ENCODE measurements around the gene ALDH3B2.

Gene ALDH3B2

GRCh38 chr11:67636962-67637361 is 37.5 kb downstream of the ALDH3B2 start:
- H3K27me3 ChIP-seq (ENCODE audit: control insufficient read depth, low read length), result no peaks in the 10 kb centered on the region
- no peaks in the 10 kb centered on the region for H3K9me2 ChIP-seq (replicated peaks; ENCODE audit: control insufficient read depth, low read length)
- H3K4me1 ChIP-seq (ENCODE audit: control insufficient read depth, low read length), result peaks cover 9% of the 10 kb centered on the region; the same call in 1 of the 2 replicates
- no peak overlapping the region for H3K4me3 ChIP-seq (ENCODE audit: low read length)
- no peaks in the 10 kb centered on the region for H4K20me1 ChIP-seq (ENCODE audit: control insufficient read depth, insufficient read depth, low read depth, low read length)
- H3K79me2 ChIP-seq (ENCODE audit: control insufficient read depth, low read length), result no peaks in the 10 kb centered on the region
- no peaks in the 10 kb centered on the region for H3K9me3 ChIP-seq (ENCODE audit: control insufficient read depth, insufficient read depth, low read length)
- H3K4me2 ChIP-seq (ENCODE audit: low read length), result no peak overlapping the region
- no peak for TF ChIP-seq EZH2phosphoT487 (IDR thresholded peaks at IDR 0.05; ENCODE audit: borderline replicate concordance, low read length)
- TF ChIP-seq, protein P1, sequence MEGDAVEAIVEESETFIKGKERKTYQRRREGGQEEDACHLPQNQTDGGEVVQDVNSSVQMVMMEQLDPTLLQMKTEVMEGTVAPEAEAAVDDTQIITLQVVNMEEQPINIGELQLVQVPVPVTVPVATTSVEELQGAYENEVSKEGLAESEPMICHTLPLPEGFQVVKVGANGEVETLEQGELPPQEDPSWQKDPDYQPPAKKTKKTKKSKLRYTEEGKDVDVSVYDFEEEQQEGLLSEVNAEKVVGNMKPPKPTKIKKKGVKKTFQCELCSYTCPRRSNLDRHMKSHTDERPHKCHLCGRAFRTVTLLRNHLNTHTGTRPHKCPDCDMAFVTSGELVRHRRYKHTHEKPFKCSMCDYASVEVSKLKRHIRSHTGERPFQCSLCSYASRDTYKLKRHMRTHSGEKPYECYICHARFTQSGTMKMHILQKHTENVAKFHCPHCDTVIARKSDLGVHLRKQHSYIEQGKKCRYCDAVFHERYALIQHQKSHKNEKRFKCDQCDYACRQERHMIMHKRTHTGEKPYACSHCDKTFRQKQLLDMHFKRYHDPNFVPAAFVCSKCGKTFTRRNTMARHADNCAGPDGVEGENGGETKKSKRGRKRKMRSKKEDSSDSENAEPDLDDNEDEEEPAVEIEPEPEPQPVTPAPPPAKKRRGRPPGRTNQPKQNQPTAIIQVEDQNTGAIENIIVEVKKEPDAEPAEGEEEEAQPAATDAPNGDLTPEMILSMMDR (IDR thresholded peaks at IDR 0.05; ENCODE audit: low read depth, low read length, poor library complexity, severe bottlenecking), result no peak
- 0 out of 2 replicates have a peak, but pooled peaks cover 6% of the 10 kb centered on the region for H3F3A ChIP-seq (ENCODE audit: control insufficient read depth, insufficient read depth)
- H3K36me3 ChIP-seq (ENCODE audit: control insufficient read depth, low read length), result no peaks in the 10 kb centered on the region
- H3K27ac ChIP-seq (ENCODE audit: low read depth, low read length), result no peak overlapping the region

- H3K4me3 ChIP-seq (ENCODE audit: low read length), result no peak overlapping the region
These were observed 39.2 kb downstream of the ALDH3B2 start for GRCh38 chr11:67635231-67635521.

GRCh38 chr11:67634366-67635230 is 39.8 kb downstream of the ALDH3B2 start:
- Histone ChIP-seq H3K9me2 (replicated peaks; ENCODE audit: control insufficient read depth, low read length) (no peaks in the 10 kb centered on the region), H4K20me1 (ENCODE audit: control insufficient read depth, insufficient read depth, low read depth, low read length) (no peaks in the 10 kb centered on the region), H3K4me3 (ENCODE audit: low read length) (no peak overlapping the region), H3K4me2 (ENCODE audit: low read length) (no peak overlapping the region), H3F3A (ENCODE audit: control insufficient read depth, insufficient read depth) (0 out of 2 replicates have a peak, but pooled peaks cover 6% of the 10 kb centered on the region), H3K79me2 (ENCODE audit: control insufficient read depth, low read length) (no peaks in the 10 kb centered on the region), H3K9me3 (ENCODE audit: control insufficient read depth, insufficient read depth, low read length) (no peaks in the 10 kb centered on the region), H3K27ac (ENCODE audit: low read depth, low read length) (no peak overlapping the region), H3K36me3 (ENCODE audit: control insufficient read depth, low read length) (no peaks in the 10 kb centered on the region), H3K4me1 (ENCODE audit: control insufficient read depth, low read length) (peaks cover 15% of the 10 kb centered on the region), H3K27me3 (ENCODE audit: control insufficient read depth, low read length) (no peaks in the 10 kb centered on the region)
- no peak for TF ChIP-seq EZH2phosphoT487 (IDR thresholded peaks at IDR 0.05; ENCODE audit: borderline replicate concordance, low read length)
- TF ChIP-seq, protein P1 (IDR thresholded peaks at IDR 0.05; ENCODE audit: low read depth, low read length, poor library complexity, severe bottlenecking), result no peak

More at GRCh38 chr11:67635231-67635521, 39.2 kb downstream of the ALDH3B2 start:
- Histone ChIP-seq H3K4me2 (ENCODE audit: low read length) (no peak overlapping the region), H3F3A (ENCODE audit: control insufficient read depth, insufficient read depth) (0 out of 2 replicates have a peak, but pooled peaks cover 6% of the 10 kb centered on the region), H3K27ac (ENCODE audit: low read depth, low read length) (no peak overlapping the region), H3K9me2 (replicated peaks; ENCODE audit: control insufficient read depth, low read length) (no peaks in the 10 kb centered on the region), H3K79me2 (ENCODE audit: control insufficient read depth, low read length) (no peaks in the 10 kb centered on the region), H3K27me3 (ENCODE audit: control insufficient read depth, low read length) (no peaks in the 10 kb centered on the region), H3K4me1 (ENCODE audit: control insufficient read depth, low read length) (peaks cover 16% of the 10 kb centered on the region), H4K20me1 (ENCODE audit: control insufficient read depth, insufficient read depth, low read depth, low read length) (no peaks in the 10 kb centered on the region), H3K36me3 (ENCODE audit: control insufficient read depth, low read length) (no peaks in the 10 kb centered on the region), H3K9me3 (ENCODE audit: control insufficient read depth, insufficient read depth, low read length) (no peaks in the 10 kb centered on the region)
- TF ChIP-seq EZH2phosphoT487 (IDR thresholded peaks at IDR 0.05; ENCODE audit: borderline replicate concordance, low read length), result no peak
- TF ChIP-seq, protein P1 (IDR thresholded peaks at IDR 0.05; ENCODE audit: low read depth, low read length, poor library complexity, severe bottlenecking), result no peak

Data from DOHH2 (cell line).